Esophagus muscularis mucosa (tissue), 3 donors: ENCODE data around the gene ANKRD11.

ENCODE experiments used
- POLR2A ChIP-seq: fragments of 450-650 bp; IDR thresholded peaks from one replicate; pipeline ENCODE4 v1.6.1; 2017; ENCODE audit warnings: antibody characterized with exemption, moderate library complexity, mild to moderate bottlenecking, low read depth
- TF ChIP-seq, protein P1 (sequence below), 3 experiments: fragments of 200-600 bp in 2 of 3; fragments of 450-650 bp in 1 of 3; sonication (generic) in 2 of 3; IDR thresholded peaks; one replicate each; pipeline ENCODE4 v1.5.1; 2017 to 2019; ENCODE audit warnings: antibody characterized with exemption in 3 of 3, mild to moderate bottlenecking in 2 of 3, moderate library complexity in 1 of 3

DNA sequence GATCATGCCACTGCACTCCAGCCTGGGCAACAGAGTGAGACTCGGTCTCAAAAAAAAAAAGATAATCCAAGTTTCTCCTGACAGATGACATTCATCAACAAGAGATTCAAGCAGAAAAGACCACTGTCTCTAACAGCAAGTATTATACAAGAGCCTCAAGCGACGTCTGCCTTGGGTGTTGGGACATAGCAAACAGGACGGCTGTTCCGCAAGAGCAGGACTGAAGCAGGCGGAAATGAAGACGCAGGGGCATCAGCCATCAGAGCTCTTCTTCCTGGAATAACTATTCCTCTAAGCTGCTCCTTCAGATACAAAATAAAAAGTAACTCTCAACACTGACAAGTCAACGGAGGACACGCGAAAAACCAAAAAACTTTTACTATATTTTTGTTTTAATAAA lies 54.0 kb downstream of the ANKRD11 start:
- TF ChIP-seq POLR2A, result no peak
- TF ChIP-seq, protein P1, sequence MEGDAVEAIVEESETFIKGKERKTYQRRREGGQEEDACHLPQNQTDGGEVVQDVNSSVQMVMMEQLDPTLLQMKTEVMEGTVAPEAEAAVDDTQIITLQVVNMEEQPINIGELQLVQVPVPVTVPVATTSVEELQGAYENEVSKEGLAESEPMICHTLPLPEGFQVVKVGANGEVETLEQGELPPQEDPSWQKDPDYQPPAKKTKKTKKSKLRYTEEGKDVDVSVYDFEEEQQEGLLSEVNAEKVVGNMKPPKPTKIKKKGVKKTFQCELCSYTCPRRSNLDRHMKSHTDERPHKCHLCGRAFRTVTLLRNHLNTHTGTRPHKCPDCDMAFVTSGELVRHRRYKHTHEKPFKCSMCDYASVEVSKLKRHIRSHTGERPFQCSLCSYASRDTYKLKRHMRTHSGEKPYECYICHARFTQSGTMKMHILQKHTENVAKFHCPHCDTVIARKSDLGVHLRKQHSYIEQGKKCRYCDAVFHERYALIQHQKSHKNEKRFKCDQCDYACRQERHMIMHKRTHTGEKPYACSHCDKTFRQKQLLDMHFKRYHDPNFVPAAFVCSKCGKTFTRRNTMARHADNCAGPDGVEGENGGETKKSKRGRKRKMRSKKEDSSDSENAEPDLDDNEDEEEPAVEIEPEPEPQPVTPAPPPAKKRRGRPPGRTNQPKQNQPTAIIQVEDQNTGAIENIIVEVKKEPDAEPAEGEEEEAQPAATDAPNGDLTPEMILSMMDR (IDR thresholded peaks at IDR 0.05), result no peak
